GM18951 (cell line): ENCODE measurements around the gene APOC4.

Experiments used
- POLR2A ChIP-seq: IDR thresholded peaks from 4 replicates; pipeline ENCODE4 v1.6.1; 2011; ENCODE audit warnings: mild to moderate bottlenecking; ENCODE audit not compliant: insufficient read length, insufficient read depth; ENCODE audit errors: extremely low read depth
- in situ Hi-C: fragments of 300-500 bp; cut with MboI; formaldehyde crosslinking; loops from one replicate; pipeline ENCODE4 v1.12.0; 2022; ENCODE audit warnings: low sequenced_read_pairs, mixed read lengths, inconsistent platforms; ENCODE audit not compliant: unreplicated experiment

APOC4 gene, protein sequence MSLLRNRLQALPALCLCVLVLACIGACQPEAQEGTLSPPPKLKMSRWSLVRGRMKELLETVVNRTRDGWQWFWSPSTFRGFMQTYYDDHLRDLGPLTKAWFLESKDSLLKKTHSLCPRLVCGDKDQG

DNA sequence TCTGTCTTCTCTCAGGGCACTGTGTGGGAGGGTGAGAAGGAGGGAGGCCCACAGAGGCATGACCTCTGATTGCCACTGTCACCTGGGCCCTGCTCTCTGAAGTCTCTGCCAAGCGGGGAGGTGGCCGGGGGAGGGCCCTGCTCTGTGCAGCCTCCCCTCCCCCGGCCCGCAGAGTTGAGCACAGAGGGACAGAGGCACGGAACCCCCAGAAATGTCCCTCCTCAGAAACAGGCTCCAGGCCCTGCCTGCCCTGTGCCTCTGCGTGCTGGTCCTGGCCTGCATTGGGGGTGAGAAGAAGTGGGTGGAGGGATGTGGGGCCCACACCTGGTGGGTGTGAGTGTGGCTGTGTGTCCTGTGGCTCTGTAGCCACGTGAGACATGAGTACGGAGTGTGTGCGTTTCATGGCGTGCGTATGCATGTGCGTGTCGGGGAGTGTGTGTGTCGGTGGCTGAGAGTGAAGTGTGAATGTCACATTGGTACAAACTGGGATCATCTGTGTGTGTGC, at the start of gene APOC4:
APOC4 (plus strand) TSS at position 171 of the 505 bp plus-strand sequence; CDS start at position 212, 41 bp downstream.
- in situ Hi-C loops, result no loop called here
- TF ChIP-seq POLR2A, result no peak

DNA sequence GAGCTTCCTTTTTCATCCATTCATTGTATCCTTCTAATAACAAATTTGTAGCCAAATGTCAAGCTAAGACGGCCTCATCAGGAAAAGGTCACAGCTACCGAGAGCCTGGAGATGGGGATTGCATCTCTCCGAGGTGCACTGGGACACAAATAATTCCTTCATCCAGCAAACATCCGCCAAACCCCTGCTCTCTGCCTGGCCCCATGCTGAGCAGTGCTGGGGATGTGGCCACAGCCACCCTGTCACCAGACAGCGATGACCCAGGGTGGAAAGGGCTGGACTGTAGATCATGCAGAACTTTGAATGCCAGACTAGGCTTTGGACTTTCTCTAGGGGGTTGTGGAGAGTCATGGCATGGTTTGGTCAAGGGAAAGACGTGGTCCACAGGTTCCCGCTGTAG, 49.1 kb upstream of the APOC4 start:
- in situ Hi-C loops, result no loop called here
- TF ChIP-seq POLR2A, result no peak

DNA sequence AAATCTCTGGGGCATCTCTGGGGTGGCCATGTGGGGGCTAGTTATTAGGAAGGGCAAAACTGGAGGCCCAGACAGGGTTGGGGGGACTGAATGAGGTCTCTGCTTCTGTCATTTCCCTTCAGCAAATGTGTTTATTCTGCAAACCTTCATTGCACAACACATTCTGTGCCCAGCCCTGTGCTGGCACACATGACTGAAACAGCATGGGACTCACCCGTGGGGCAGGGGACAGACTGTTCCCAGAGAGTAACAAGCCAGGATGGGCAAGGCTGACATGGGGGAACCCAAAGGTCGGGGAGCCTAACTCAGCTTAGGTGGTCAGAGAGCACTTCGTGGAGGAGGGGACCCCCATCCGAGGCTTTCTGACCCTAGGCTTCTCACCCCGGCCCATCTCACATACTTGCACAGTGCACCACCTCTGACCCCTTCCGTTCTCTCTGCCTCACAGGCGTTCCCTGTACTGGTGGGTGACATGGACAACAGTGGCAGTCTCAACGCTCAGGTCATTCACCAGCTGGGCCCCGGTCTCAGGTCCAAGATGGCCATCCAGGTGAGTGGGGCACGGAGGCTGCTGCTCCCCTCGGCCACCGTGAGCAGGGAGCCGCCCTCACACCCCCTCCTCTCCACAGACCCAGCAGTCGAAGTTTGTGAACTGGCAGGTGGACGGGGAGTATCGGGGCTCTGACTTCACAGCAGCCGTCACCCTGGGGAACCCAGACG, 48.5 kb upstream of the APOC4 start:
- TF ChIP-seq POLR2A, result no peak
- in situ Hi-C loops, result no loop called here

GRCh38 chr19:44894052-44894400, 48.0 kb upstream of the APOC4 start:
- TF ChIP-seq POLR2A, result no peak
- in situ Hi-C loops, result no loop called here

GRCh38 chr19:44894946-44895345, 47.1 kb upstream of the APOC4 start:
- in situ Hi-C loops, result no loop called here
- no peak for TF ChIP-seq POLR2A

GRCh38 chr19:44897835-44898234, 44.2 kb upstream of the APOC4 start:
- no peak for TF ChIP-seq POLR2A
- in situ Hi-C loops, result no loop called here

GRCh38 chr19:44900328-44901244, 41.5 kb upstream of the APOC4 start:
- TF ChIP-seq POLR2A, result no peak
- in situ Hi-C loops, result no loop called here

DNA sequence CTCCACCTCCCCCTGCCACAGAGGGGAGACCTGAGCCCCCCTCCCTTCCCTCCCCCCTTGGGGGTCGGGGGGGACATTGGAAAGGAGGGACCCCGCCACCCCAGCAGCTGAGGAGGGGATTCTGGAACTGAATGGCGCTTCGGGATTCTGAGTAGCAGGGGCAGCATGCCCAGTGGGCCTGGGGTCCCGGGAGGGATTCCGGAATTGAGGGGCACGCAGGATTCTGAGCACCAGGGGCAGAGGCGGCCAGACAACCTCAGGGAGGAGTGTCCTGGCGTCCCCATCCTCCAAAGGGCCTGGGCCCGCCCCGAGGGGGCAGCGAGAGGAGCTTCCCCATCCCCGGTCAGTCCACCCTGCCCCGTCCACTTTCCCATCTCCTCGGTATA, 38.8 kb upstream of the APOC4 start:
- TF ChIP-seq POLR2A, result no peak
- in situ Hi-C loops, result no loop called here

DNA sequence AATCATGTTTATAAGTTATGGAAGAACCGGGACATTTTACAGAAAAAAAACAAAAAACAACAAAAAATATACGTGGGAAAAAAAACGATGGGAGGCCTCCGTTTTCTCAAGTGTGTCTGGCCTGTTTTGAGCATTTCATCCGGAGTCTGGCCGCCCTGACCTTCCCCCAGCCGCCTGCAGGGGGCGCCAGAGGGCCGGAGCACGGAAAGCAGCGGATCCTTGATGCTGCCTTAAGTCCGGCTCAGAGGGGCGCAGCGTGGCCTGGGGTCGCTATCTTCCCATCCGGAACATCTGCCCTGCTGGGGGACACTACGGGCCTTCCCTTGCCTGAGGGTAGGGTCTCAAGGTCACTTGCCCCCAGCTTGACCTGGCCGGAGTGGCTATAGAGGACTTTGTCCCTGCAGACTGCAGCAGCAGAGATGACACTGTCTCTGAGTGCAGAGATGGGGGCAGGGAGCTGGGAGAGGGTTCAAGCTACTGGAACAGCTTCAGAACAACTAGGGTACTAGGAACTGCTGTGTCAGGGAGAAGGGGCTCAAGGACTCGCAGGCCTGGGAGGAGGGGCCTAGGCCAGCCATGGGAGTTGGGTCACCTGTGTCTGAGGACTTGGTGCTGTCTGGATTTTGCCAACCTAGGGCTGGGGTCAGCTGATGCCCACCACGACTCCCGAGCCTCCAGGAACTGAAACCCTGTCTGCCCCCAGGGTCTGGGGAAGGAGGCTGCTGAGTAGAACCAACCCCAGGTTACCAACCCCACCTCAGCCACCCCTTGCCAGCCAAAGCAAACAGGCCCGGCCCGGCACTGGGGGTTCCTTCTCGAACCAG, 38.2 kb upstream of the APOC4 start:
- in situ Hi-C loops, result no loop called here
- TF ChIP-seq POLR2A, result peak; percentile 38

DNA sequence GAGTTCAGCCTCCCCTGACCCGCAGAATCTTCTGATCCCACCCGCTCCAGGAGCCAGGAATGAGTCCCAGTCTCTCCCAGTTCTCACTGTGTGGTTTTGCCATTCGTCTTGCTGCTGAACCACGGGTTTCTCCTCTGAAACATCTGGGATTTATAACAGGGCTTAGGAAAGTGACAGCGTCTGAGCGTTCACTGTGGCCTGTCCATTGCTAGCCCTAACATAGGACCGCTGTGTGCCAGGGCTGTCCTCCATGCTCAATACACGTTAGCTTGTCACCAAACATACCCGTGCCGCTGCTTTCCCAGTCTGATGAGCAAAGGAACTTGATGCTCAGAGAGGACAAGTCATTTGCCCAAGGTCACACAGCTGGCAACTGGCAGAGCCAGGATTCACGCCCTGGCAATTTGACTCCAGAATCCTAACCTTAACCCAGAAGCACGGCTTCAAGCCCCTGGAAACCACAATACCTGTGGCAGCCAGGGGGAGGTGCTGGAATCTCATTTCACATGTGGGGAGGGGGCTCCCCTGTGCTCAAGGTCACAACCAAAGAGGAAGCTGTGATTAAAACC, 37.5 kb upstream of the APOC4 start:
- TF ChIP-seq POLR2A, result no peak
- in situ Hi-C loops, result no loop called here

DNA sequence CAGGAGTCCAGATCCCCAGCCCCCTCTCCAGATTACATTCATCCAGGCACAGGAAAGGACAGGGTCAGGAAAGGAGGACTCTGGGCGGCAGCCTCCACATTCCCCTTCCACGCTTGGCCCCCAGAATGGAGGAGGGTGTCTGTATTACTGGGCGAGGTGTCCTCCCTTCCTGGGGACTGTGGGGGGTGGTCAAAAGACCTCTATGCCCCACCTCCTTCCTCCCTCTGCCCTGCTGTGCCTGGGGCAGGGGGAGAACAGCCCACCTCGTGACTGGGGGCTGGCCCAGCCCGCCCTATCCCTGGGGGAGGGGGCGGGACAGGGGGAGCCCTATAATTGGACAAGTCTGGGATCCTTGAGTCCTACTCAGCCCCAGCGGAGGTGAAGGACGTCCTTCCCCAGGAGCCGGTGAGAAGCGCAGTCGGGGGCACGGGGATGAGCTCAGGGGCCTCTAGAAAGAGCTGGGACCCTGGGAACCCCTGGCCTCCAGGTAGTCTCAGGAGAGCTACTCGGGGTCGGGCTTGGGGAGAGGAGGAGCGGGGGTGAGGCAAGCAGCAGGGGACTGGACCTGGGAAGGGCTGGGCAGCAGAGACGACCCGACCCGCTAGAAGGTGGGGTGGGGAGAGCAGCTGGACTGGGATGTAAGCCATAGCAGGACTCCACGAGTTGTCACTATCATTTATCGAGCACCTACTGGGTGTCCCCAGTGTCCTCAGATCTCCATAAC, 36.4 kb upstream of the APOC4 start, which contains the start of gene APOE:
APOE (plus strand) TSS at position 360 of the 724 bp plus-strand sequence. CDS start 829 bp downstream, outside the sequence.
- TF ChIP-seq POLR2A, result no peak
- in situ Hi-C loops, result no loop called here

- TF ChIP-seq POLR2A, result no peak
- in situ Hi-C loops, result no loop called here
Measured at GRCh38 chr19:44907613-44908012, 34.4 kb upstream of the APOC4 start.
